Caco-2 (cell line): ENCODE results near the gene TLR8. TPM values are rescaled to one million over a fixed set of nuclear protein-coding genes. Genes with fewer than 3 reads are reported as not detected.

Experiments
- BruUV-seq: library from RNA; stranded (reverse); fragments of 400-500 nt; replicated peaks from 2 replicates; lab custom pipeline; 2021; lab: Mats Ljungman, UMichigan
- CTCF ChIA-PET: fragments of 300-600 bp; sonication (Branson Sonifier 250); formaldehyde crosslinking; loops from one replicate; lab custom pipeline; 2022; ENCODE audit warnings: antibody characterized with exemption; lab: Charles Lee
- POLR2A ChIA-PET: fragments of 300-600 bp; sonication (Branson Sonifier 250); formaldehyde crosslinking; loops from one replicate; lab custom pipeline; 2022; ENCODE audit warnings: antibody characterized with exemption; lab: Charles Lee
- DNase-seq, 2 experiments: peaks; one replicate each; pipeline versions ENCODE4 v3.0.0 to v3.0.0-alpha.2; 2020 to 2022
- H3K27me3 ChIP-seq: replicated peaks from 2 replicates; pipeline ENCODE4 v1.6.0; 2011; ENCODE audit warnings: low read length; ENCODE audit not compliant: control insufficient read depth, insufficient read depth
- H3K36me3 ChIP-seq: 2 replicates; pipeline ENCODE4 v1.5.1; 2011; ENCODE audit warnings: low read length; ENCODE audit not compliant: control insufficient read depth, insufficient read depth
- H3K4me1 ChIP-seq: fragments of 250-450 bp; sonication (Bioruptor Pico); 2 replicates; pipeline ENCODE4 v1.5.1; 2020; ENCODE audit warnings: mild to moderate bottlenecking
- H3K4me3 ChIP-seq: 2 replicates; pipeline ENCODE4 v1.5.1; 2011; ENCODE audit warnings: low read depth, mild to moderate bottlenecking, control low read depth, low read length
- H3K9me3 ChIP-seq: fragments of 250-450 bp; sonication (Bioruptor Pico); 2 replicates; pipeline ENCODE4 v1.5.1; 2020; ENCODE audit warnings: mild to moderate bottlenecking, moderate library complexity
- H3K27ac Mint-ChIP-seq: one replicate; pipeline ENCODE4 v1.8.0; 2022; ENCODE audit warnings: mixed read lengths; ENCODE audit not compliant: unreplicated experiment
- H3K27me3 Mint-ChIP-seq: one replicate; pipeline ENCODE4 v1.8.0; 2022; ENCODE audit warnings: mixed read lengths; ENCODE audit not compliant: insufficient read depth, unreplicated experiment
- H3K36me3 Mint-ChIP-seq: one replicate; pipeline ENCODE4 v1.8.0; 2022; ENCODE audit warnings: mild to moderate bottlenecking, mixed read lengths; ENCODE audit not compliant: insufficient read depth, unreplicated experiment
- H3K4me1 Mint-ChIP-seq: one replicate; pipeline ENCODE4 v1.8.0; 2022; ENCODE audit warnings: low read depth, mixed read lengths; ENCODE audit not compliant: unreplicated experiment
- H3K4me3 Mint-ChIP-seq: one replicate; pipeline ENCODE4 v1.8.0; 2022; ENCODE audit warnings: mild to moderate bottlenecking, moderate library complexity, mixed read lengths; ENCODE audit not compliant: unreplicated experiment
- H3K9me3 Mint-ChIP-seq: one replicate; pipeline ENCODE4 v1.8.0; 2022; ENCODE audit warnings: mixed read lengths; ENCODE audit not compliant: unreplicated experiment
- intact Hi-C: fragments of 100-400 bp; cut with micrococcal nuclease; formaldehyde crosslinking; loops from one replicate; pipeline ENCODE4 v1.10.0; 2022; ENCODE audit not compliant: unreplicated experiment
- total RNA-seq: library from RNA; stranded (reverse); gene quantifications from 2 replicates; pipeline ENCODE4 v1.2.3, GENCODE V29; 2022
- TF ChIP-seq, protein P1 (sequence below), 2 experiments: fragments of 200-600 bp in 1 of 2; IDR thresholded peaks; 1 replicate in 1 of 2; 2 replicates in 1 of 2; pipeline versions ENCODE4 v1.5.1 to v1.8.0; 2011 to 2022; ENCODE audit warnings: antibody characterized with exemption in 1 of 2, control low read depth in 1 of 2, inconsistent platforms in 1 of 2, low read depth in 1 of 2, low read length in 1 of 2, mild to moderate bottlenecking in 1 of 2, moderate library complexity in 1 of 2; ENCODE audit not compliant: insufficient read depth in 1 of 2, severe bottlenecking in 1 of 2, unreplicated experiment in 1 of 2

The TLR8 gene
- total RNA-seq, 1 experiment from 2014 or later, result not detected

DNA sequence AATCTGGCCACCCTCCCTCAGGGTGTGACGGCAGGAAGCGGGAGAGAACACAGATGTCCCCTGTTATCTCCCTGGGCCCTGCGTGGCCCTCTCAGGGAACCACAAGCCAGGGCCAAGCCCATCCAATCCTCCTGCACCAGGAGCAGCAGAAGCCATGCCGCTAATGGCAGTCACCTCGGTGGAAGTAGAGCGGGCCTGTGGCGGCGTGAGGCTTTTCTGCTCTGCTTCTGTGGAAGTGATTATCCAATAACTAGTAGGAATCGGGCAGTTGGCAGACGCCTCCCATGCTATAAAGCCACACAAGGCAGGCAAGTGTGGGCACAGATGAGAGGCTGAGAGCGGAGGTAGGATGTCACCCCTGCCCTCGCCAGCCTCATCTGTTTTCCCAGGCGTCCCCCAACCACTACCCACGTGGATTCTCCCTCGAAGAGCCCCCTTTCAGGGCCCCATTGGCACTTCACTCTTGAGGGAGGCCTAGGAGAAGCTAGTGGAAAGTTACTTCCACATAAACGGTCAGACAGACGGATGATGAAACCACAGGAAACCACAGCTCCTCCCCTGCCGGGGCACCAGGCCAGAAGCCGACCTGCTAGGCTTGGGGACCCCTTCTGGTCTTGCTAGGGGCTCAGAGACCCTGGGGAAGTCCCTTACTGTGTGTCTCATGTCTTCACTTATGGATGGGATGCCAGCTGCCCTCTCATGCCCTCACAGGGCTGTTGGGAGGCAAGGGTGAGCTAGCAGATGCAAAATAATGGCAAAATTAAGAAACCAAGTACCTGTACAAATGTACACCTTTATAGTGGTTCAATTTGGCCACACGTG, 49.7 kb downstream of the TLR8 start:
- Mint-ChIP-seq H3K27me3 (no peaks in the 10 kb centered on the region), H3K9me3 (no peaks in the 10 kb centered on the region), H3K4me3 (no peak overlapping the region), H3K4me1 (no peaks in the 10 kb centered on the region), H3K36me3 (no peaks in the 10 kb centered on the region), H3K27ac (peak overlapping the region; percentile 53)
- intact Hi-C loops, result no loop called here
- CTCF ChIA-PET, result no interaction called here
- Histone ChIP-seq H3K27me3 (no peaks in the 10 kb centered on the region), H3K4me3 (no peak overlapping the region), H3K36me3 (no peaks in the 10 kb centered on the region), H3K4me1 (0 out of 2 replicates have a peak, but pooled peaks cover 6% of the 10 kb centered on the region), H3K9me3 (no peaks in the 10 kb centered on the region)
- TF ChIP-seq, protein P1, sequence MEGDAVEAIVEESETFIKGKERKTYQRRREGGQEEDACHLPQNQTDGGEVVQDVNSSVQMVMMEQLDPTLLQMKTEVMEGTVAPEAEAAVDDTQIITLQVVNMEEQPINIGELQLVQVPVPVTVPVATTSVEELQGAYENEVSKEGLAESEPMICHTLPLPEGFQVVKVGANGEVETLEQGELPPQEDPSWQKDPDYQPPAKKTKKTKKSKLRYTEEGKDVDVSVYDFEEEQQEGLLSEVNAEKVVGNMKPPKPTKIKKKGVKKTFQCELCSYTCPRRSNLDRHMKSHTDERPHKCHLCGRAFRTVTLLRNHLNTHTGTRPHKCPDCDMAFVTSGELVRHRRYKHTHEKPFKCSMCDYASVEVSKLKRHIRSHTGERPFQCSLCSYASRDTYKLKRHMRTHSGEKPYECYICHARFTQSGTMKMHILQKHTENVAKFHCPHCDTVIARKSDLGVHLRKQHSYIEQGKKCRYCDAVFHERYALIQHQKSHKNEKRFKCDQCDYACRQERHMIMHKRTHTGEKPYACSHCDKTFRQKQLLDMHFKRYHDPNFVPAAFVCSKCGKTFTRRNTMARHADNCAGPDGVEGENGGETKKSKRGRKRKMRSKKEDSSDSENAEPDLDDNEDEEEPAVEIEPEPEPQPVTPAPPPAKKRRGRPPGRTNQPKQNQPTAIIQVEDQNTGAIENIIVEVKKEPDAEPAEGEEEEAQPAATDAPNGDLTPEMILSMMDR (IDR thresholded peaks at IDR 0.05; ENCODE audit: insufficient read depth in 1 of 2, low read depth in 1 of 2, low read length in 1 of 2, severe bottlenecking in 1 of 2, unreplicated experiment in 1 of 2), result no peak
- peak in 1 of 2 experiments; percentile 41 for DNase-seq
- POLR2A ChIA-PET, result no interaction called here
- BruUV-seq, result no TSS peak

DNA sequence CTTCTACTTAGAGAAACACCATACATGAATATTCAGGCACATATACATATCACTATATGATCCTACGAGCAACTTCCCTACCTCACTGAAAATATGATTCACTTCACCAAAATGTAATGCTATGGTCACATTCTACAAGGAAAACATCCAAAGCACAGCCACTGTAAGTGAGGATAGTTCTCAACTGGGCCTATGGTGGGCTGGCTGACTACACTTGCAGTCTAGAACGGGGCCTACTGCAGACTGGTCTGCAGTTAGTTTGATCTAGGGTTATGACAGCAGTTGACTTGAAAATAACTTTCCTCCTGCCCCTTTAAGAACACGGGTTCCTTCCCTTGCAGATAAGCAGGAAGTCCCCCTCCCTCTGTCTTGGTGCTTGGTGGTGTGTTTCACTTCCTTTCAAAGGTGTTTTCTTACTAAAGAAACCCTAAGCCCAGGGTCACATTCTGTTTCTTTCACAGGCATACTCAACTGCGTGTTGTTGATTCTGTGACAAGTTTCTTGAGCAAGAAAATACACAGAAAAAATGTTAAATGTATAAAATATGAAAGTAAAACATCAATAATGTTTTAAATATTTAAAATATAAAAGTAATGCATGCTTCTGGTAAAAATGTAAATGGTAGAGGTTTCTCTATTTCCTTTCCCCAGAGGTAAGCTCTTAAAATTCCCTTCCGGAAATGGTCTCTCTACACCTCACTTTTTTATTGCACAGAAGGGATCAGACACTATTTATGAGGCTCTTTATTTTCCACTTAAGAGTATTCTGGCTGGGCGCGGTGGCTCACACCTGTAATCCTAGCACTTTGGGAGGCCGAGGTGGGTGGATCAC, 50.5 kb downstream of the TLR8 start:
- Mint-ChIP-seq H3K4me1 (no peaks in the 10 kb centered on the region), H3K36me3 (no peaks in the 10 kb centered on the region), H3K27ac (peak overlapping the region; percentile 53), H3K9me3 (no peaks in the 10 kb centered on the region), H3K27me3 (no peaks in the 10 kb centered on the region), H3K4me3 (no peak overlapping the region)
- DNase-seq, result no peak
- no TSS peak for BruUV-seq
- H3K4me1 ChIP-seq, result 0 out of 2 replicates have a peak, but pooled peaks cover 6% of the 10 kb centered on the region
- TF ChIP-seq, protein P1 (IDR thresholded peaks at IDR 0.05; ENCODE audit: insufficient read depth in 1 of 2, low read depth in 1 of 2, low read length in 1 of 2, severe bottlenecking in 1 of 2, unreplicated experiment in 1 of 2), result no peak
- H3K27me3 ChIP-seq, result no peaks in the 10 kb centered on the region
- no peak overlapping the region for H3K4me3 ChIP-seq
- CTCF ChIA-PET, result interaction anchor here (0.7 kb wide), 1 partner anchor 177 kb away, joined by 3 read pairs; no protein-coding TSS in a partner anchor
- intact Hi-C loops, result no loop called here
- H3K9me3 ChIP-seq, result no peaks in the 10 kb centered on the region
- POLR2A ChIA-PET, result no interaction called here
- no peaks in the 10 kb centered on the region for H3K36me3 ChIP-seq

DNA sequence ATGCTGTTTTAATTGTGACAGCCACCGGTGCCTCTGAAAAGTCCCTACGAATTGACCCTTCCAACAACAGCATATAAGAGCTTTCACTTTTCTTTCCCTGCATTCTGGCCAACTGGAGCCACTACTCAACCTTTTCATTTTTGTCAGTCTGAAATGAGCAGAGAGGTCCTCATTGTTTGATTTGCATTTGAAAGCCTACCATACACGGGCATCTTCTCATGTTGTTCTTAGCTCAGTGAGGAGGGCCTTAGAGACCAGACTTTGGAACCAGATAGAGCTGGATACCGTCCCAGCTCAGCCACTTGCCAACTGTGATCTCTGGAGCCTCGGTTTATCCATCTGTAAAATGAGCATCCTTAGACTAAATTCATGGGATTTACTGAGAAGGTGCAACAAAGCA, 51.6 kb downstream of the TLR8 start:
- H3K9me3 Mint-ChIP-seq, result no peaks in the 10 kb centered on the region
- H3K36me3 ChIP-seq, result no peaks in the 10 kb centered on the region
- POLR2A ChIA-PET, result no interaction called here
- H3K27me3 Mint-ChIP-seq, result no peaks in the 10 kb centered on the region
- H3K4me3 Mint-ChIP-seq, result no peak overlapping the region
- intact Hi-C loops, result no loop called here
- no TSS peak for BruUV-seq
- DNase-seq, result no peak
- no peaks in the 10 kb centered on the region for H3K9me3 ChIP-seq
- H3K27me3 ChIP-seq, result no peaks in the 10 kb centered on the region
- CTCF ChIA-PET, result no interaction called here
- H3K27ac Mint-ChIP-seq, result no peak overlapping the region
- H3K4me1 Mint-ChIP-seq, result no peaks in the 10 kb centered on the region
- no peak overlapping the region for H3K4me3 ChIP-seq
- TF ChIP-seq, protein P1 (IDR thresholded peaks at IDR 0.05; ENCODE audit: insufficient read depth in 1 of 2, low read depth in 1 of 2, low read length in 1 of 2, severe bottlenecking in 1 of 2, unreplicated experiment in 1 of 2), result no peak
- H3K4me1 ChIP-seq, result 0 out of 2 replicates have a peak, but pooled peaks cover 6% of the 10 kb centered on the region
- no peaks in the 10 kb centered on the region for H3K36me3 Mint-ChIP-seq
